Amniotic epithelial cell (primary cell): ENCODE data around the gene ADAMTS15.

Source experiments
- DNase-seq: peaks from one replicate; pipeline ENCODE4 v3.0.0-alpha.2; 2010; ENCODE audit warnings: low read depth

Gene ADAMTS15

DNA sequence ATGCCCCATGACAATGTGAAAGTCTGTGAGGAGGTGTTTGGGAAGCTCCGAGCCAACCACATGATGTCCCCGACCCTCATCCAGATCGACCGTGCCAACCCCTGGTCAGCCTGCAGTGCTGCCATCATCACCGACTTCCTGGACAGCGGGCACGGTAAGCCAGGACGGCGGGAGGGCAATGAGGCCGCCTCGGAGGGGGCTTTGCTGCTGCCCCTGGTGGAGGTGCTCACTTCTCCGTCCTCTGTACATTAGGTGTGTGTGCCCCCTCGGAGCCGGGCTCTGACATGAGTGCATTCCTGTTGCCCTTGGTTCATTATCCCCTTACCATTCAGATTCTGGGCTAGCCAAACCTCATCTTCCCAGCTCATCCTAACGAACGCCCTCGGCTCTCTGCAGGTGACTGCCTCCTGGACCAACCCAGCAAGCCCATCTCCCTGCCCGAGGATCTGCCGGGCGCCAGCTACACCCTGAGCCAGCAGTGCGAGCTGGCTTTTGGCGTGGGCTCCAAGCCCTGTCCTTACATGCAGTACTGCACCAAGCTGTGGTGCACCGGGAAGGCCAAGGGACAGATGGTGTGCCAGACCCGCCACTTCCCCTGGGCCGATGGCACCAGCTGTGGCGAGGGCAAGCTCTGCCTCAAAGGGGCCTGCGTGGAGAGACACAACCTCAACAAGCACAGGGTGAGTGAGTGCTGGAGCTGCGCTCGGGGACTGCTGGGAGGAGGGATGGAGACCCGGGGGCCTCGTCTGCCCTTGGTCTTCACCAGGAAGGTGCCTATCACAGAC, 13.8 kb downstream of the ADAMTS15 start:
- DNase-seq, result no peak

GRCh38 chr11:130462931-130463330, 14.5 kb downstream of the ADAMTS15 start:
- no peak for DNase-seq

GRCh38 chr11:130464291-130464812, 15.9 kb downstream of the ADAMTS15 start:
- DNase-seq, result peak; percentile 90

- DNase-seq, result peak; percentile 75
Observed at GRCh38 chr11:130465263-130465662, 16.8 kb downstream of the ADAMTS15 start.

- DNase-seq, result peak; percentile 52
Observed at GRCh38 chr11:130467116-130467900, 18.9 kb downstream of the ADAMTS15 start.

DNA sequence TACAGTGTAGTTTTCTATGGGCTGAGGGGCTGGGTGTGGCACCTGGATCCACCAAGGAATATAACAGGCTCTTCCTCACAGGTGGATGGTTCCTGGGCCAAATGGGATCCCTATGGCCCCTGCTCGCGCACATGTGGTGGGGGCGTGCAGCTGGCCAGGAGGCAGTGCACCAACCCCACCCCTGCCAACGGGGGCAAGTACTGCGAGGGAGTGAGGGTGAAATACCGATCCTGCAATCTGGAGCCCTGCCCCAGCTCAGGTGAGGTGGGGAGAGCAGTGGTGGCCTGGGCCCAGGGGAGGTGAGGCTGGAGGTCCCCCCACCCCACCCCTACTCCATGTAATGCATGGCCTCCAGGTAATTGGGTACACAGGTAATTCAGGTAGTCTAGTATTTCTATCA, 20.7 kb downstream of the ADAMTS15 start:
- no peak for DNase-seq

DNA sequence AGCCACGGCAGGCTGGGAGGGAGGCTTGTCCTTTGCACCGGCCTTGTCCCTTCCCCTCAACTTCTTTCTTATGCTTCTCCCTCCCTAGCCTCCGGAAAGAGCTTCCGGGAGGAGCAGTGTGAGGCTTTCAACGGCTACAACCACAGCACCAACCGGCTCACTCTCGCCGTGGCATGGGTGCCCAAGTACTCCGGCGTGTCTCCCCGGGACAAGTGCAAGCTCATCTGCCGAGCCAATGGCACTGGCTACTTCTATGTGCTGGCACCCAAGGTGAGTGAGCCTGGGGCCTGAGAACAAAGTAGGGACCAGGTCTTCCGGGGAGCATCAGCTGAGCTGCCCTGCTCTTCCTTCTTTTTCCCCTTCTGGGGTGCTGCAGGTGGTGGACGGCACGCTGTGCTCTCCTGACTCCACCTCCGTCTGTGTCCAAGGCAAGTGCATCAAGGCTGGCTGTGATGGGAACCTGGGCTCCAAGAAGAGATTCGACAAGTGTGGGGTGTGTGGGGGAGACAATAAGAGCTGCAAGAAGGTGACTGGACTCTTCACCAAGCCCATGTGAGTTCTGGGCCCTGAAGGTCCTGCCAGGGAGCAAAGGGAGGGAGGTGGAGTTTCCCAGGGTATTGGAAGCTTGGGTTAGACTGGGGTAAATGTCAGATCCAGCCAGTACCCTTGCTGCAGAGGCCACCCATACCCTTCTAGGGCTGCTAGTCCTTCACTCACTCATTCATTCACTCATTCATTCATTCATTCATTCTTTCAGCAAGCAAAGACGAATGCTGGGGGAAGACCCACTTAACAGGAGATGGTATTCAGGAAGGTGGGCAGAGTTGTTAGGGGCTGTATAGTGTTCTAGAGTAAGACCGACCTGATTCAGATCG, 22.6 kb downstream of the ADAMTS15 start:
- DNase-seq, result no peak

GRCh38 chr11:130471731-130472433, 23.4 kb downstream of the ADAMTS15 start:
- no peak for DNase-seq

DNA sequence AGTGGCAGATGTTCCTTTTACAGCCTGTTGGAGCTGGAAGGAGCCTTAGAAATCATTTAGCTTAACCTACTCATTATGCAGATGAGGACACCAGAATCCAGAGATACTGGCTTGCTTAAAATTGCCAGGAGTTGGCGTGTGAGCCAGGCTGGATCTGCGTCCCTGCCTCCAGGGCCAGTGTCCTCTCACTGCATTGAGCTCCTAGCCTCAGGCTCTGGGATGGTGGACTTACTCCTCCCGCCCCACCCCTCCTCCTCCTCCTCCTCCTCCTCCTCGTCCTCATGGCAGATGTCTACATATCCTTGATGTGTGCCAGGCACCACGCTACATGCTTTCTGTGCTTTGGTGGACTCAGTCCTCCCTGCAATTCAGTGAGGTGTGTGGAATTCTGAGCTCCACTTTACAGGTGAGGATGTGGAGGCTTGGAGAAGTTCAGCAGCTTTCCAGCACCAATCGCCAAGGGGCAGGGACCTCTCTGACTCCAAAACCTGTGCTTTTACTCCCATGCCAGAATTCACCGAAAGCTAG, 24.1 kb downstream of the ADAMTS15 start:
- no peak for DNase-seq

DNA sequence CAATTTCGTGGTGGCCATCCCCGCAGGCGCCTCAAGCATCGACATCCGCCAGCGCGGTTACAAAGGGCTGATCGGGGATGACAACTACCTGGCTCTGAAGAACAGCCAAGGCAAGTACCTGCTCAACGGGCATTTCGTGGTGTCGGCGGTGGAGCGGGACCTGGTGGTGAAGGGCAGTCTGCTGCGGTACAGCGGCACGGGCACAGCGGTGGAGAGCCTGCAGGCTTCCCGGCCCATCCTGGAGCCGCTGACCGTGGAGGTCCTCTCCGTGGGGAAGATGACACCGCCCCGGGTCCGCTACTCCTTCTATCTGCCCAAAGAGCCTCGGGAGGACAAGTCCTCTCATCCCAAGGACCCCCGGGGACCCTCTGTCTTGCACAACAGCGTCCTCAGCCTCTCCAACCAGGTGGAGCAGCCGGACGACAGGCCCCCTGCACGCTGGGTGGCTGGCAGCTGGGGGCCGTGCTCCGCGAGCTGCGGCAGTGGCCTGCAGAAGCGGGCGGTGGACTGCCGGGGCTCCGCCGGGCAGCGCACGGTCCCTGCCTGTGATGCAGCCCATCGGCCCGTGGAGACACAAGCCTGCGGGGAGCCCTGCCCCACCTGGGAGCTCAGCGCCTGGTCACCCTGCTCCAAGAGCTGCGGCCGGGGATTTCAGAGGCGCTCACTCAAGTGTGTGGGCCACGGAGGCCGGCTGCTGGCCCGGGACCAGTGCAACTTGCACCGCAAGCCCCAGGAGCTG, 24.8 kb downstream of the ADAMTS15 start:
- no peak for DNase-seq

GRCh38 chr11:130473795-130474377, 25.4 kb downstream of the ADAMTS15 start:
- DNase-seq, result no peak

- DNase-seq, result no peak
Observed at GRCh38 chr11:130474637-130475400, 26.4 kb downstream of the ADAMTS15 start.

GRCh38 chr11:130475426-130476053, 27.1 kb downstream of the ADAMTS15 start:
- DNase-seq, result no peak

GRCh38 chr11:130476200-130476921, 27.9 kb downstream of the ADAMTS15 start:
- no peak for DNase-seq

DNA sequence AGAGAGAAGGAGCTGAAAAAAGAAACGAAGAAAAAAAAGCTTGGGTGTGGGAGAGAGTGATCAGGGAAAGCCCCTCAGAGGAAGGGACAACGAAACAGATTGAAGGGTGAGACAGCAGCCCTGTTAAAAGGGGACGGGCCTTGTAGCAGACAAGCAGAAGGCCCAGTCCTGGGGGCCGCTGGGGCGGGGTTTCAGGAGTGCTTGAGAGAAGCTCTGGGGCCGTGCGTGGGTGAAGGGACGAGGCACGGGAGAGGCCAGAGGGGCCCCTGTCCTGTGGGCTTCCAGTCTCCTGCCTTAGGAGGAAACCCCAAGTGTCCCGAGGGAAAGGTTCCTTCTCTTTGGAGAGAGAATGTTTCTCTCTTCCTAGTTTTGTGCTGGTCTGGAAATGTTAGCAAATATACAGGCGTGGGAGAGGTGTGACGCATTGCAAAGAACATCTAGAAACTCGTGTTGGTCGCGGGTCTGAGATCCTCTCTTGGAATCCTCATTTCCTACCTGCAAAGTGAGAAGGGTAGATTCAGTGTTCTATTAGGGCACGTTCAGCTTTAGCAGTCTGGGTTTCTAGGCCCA, 28.6 kb downstream of the ADAMTS15 start:
- no peak for DNase-seq

DNA sequence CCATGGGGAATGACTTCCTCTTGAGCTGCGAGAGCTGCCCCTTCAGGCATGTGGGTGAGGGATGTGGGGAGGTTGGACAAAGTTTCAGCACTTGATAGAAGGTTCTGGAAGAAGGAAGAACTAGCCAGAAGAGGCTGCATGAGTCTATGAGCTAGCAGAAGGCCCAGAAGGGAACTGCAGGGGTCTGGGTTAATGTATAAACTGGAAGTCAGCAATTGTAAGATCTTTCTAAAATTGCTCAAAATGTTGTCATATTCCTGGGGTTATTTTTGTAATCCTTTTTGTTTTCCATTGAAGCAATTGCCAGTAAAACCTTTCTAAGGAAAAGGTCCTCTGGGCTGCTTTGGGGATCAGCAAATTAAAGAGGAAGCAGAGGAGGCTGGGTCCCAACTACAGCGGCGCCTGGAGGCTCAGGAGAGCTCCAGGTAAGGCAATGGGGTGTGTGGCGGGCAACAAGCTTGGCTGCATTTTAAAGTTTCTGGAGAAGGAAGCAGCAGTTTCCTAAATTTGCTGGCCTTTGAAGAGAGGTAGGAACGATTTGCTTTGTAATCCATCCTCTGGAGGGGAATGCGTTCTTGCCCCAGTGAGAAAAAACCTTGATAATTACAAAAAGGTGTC, 29.2 kb downstream of the ADAMTS15 start:
- DNase-seq, result no peak

GRCh38 chr11:130478204-130478701, 29.8 kb downstream of the ADAMTS15 start:
- peak; percentile 88 for DNase-seq
